ENCODE measurements around the gene HOXA7. TPM values are rescaled to one million over a fixed set of nuclear protein-coding genes. Genes with fewer than 3 reads are reported as not detected.
A peak's percentile ranks its signal among the peaks of the same experiment; 100 is the strongest.

The HOXA7 gene
- total RNA-seq, 4 donors from 2014 or later: 7.0 to 22.9 (median 12.8) TPM

- Histone ChIP-seq H3K4me3 (peak overlapping the region; percentile 71 to 81 (median 76)), H3K27me3 (peaks cover 58% of the 10 kb centered on the region)
Measured at GRCh38 chr7:27150568-27151340, 5.7 kb downstream of the HOXA7 start.

GRCh38 chr7:27149842-27150567, 6.5 kb downstream of the HOXA7 start:
- H3K4me3 ChIP-seq: peak overlapping the region; percentile 71 to 81 (median 76)
- H3K36me3 ChIP-seq: no peaks in the 10 kb centered on the region
- 6 to 15% methylated on average over 3 to 13 of the region's 13 CpGs for WGBS, 2 donors (ENCODE audit: low coverage in 1 of 2)
- TF ChIP-seq CTCF (IDR thresholded peaks at IDR 0.05) (no peak), EP300 (IDR thresholded peaks at IDR 0.05; ENCODE audit: low read depth) (no peak), POLR2AphosphoS5 (IDR thresholded peaks at IDR 0.05) (no peak), POLR2A (IDR thresholded peaks at IDR 0.05) (no peak)
- intact Hi-C loops (cut with DNase I; ENCODE audit: low total_unique reads) (loop anchor here (5.0 kb wide), 2 partner anchors 43 to 293 kb away; no protein-coding TSS in a partner anchor), in situ Hi-C loops (cut with MboI; ENCODE audit: low pct_ligation_motif_present in 1 of 4, low pct_unique_long_range_greater_than_20kb in 1 of 4, low sequenced_read_pairs in 3 of 4) (loop anchor here in 3 of 4 donors (10.0 to 25.0 kb wide), 5 partner anchors 295 to 1288 kb away; no protein-coding TSS in a partner anchor)
- peak; percentile 40 for DNase-seq
- peak overlapping the region; percentile 95 to 99 (median 98) for H3K27ac ChIP-seq
- peaks cover 18 to 86% (median 65%) of the 10 kb centered on the region in 4 donors for H3K4me1 ChIP-seq
- peaks cover 50% of the 10 kb centered on the region for H3K27me3 ChIP-seq
- H3K9me3 ChIP-seq: no peaks in the 10 kb centered on the region

More at GRCh38 chr7:27150568-27151340, 5.7 kb downstream of the HOXA7 start:
- 1% methylated on average over 48 of the region's 58 CpGs; no CpG with 5 or more reads in 1 of the 2 donors for WGBS, 2 donors (ENCODE audit: low coverage in 1 of 2)
- H3K9me3 ChIP-seq: no peaks in the 10 kb centered on the region
- TF ChIP-seq POLR2AphosphoS5 (IDR thresholded peaks at IDR 0.05) (peak; percentile 96 to 98 (median 98)), POLR2A (IDR thresholded peaks at IDR 0.05) (peak; percentile 96), EP300 (IDR thresholded peaks at IDR 0.05; ENCODE audit: low read depth) (no peak), CTCF (IDR thresholded peaks at IDR 0.05) (peak; percentile 86 to 97 (median 93))
- no peaks in the 10 kb centered on the region for H3K36me3 ChIP-seq
- intact Hi-C loops (cut with DNase I; ENCODE audit: low total_unique reads) (no loop called here), in situ Hi-C loops (cut with MboI; ENCODE audit: low pct_ligation_motif_present in 1 of 4, low pct_unique_long_range_greater_than_20kb in 1 of 4, low sequenced_read_pairs in 3 of 4) (loop anchor here in 3 of 4 donors (10.0 to 25.0 kb wide), 4 partner anchors 786 to 1288 kb away; no protein-coding TSS in a partner anchor)
- DNase-seq: peak; percentile 86
- peaks cover 21 to 85% (median 64%) of the 10 kb centered on the region in 4 donors for H3K4me1 ChIP-seq
- peak overlapping the region; percentile 95 to 99 (median 98) for H3K27ac ChIP-seq

- TF ChIP-seq POLR2AphosphoS5 (IDR thresholded peaks at IDR 0.05) (peak; percentile 34 to 61 (median 52)), CTCF (IDR thresholded peaks at IDR 0.05) (no peak), POLR2A (IDR thresholded peaks at IDR 0.05) (peak; percentile 17)
- peaks cover 11 to 87% (median 65%) of the 10 kb centered on the region in 4 donors for H3K4me1 ChIP-seq
- in situ Hi-C loops (cut with MboI; ENCODE audit: low pct_ligation_motif_present in 1 of 4, low pct_unique_long_range_greater_than_20kb in 1 of 4, low sequenced_read_pairs in 3 of 4): loop anchor here in 3 of 4 donors (10.0 kb wide), 1 partner anchor 294 kb away; no protein-coding TSS in a partner anchor
- peak overlapping the region; percentile 54 to 79 (median 72) for H3K4me3 ChIP-seq
- peak overlapping the region; percentile 95 to 99 (median 98) for H3K27ac ChIP-seq
- intact Hi-C loops (cut with DNase I; ENCODE audit: low total_unique reads): loop anchor here (5.0 kb wide), 2 partner anchors 42 to 292 kb away; no protein-coding TSS in a partner anchor
- no peaks in the 10 kb centered on the region for H3K9me3 ChIP-seq
- peaks cover 40% of the 10 kb centered on the region for H3K27me3 ChIP-seq
- no peaks in the 10 kb centered on the region for H3K36me3 ChIP-seq
- peak; percentile 57 for DNase-seq
- 9 to 20% methylated on average over 10 to 29 of the region's 30 CpGs for WGBS, 2 donors (ENCODE audit: low coverage in 1 of 2)
Measured at GRCh38 chr7:27148756-27149641, 7.5 kb downstream of the HOXA7 start.
